Heart left ventricle (tissue), 13 donors: ENCODE measurements around the gene ZC3H7A.

ENCODE experiments used
- POLR2A ChIP-seq, 2 donors: fragments of 450-650 bp; IDR thresholded peaks; one replicate each; pipeline ENCODE4 v1.6.1; 2017; ENCODE audit warnings: antibody characterized with exemption in 2 of 2, mild to moderate bottlenecking in 2 of 2, moderate library complexity in 2 of 2
- TF ChIP-seq, protein P1 (sequence below), 12 donors: fragments of 200-600 bp; sonication (generic) in 4 of 12; IDR thresholded peaks; one replicate each; pipeline versions ENCODE4 v1.5.0 to v1.8.0; 2018 to 2022; ENCODE audit warnings: antibody characterized with exemption in 12 of 12, mild to moderate bottlenecking in 5 of 12
- donor health status: ischemic (EF 13 %, LVEDD 7.1; RV severe dilation, severe dysfunction).
- donor health status: DM: no; HTN: yes; CAD: no.
- donor health status: DM: no; HTN: no; CAD: no.
- donor health status: ischemic (EF 25% LVEDD 6.9; RV normal size, moderate dysfunction).
- donor health status: ischemic (EF 25% LVEDD 5.7; RV mildly dilated, moderate dysfunction).
- donor health status: ischemic (EF 35%, LVEDD 5.7; RV mildly dilated, moderate dysfunction).
- donor health status: nonischemic (EF 11% LVEDD 7.7; RV severe dilation, severe dysfunction).
- donor health status: DM: yes; HTN: yes; CAD: no.
- donor health status: PGD.
- donor health status: ischemic (EF 29% LVEDD 5.4; RV normal size, mild dysfunction).
- donor health status: nonischemic (EF 23%, LVEDD 6.1; RV moderate dilation, normal function).

DNA sequence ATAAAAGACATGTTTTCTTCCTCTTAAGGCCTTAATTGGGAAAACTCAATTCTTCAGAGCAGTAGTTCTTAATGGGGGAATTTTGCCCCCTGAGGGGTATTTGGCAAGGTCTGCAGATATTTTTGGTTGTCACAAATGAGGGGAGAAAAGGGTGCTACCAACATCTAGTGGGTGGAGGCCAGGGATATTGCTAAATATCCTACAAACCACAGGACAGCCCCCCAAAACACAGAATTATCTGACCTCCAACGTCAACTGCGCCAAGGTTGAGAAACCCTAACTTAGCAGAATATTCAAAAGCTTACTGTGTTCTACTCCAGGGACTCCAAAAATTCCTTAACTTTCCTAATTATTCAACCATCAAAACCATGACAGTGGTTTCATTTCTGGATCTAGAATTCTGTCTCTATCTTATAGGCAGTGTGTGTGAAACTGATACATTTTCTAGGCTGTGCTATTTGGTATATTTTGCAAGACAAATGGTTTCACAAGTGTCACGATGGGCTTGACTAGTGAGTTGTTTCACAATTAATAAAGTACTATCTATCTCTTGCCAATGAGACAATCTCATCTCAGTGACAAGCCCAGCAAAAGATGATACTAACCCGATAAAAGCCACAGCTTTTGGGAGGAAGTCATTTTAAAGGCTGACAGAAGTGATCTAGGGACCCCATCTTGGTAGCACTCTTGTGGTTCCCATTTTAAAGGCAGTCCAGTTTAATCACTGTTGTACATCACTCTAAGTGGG, 69.1 kb downstream of the ZC3H7A start:
- TF ChIP-seq, protein P1, sequence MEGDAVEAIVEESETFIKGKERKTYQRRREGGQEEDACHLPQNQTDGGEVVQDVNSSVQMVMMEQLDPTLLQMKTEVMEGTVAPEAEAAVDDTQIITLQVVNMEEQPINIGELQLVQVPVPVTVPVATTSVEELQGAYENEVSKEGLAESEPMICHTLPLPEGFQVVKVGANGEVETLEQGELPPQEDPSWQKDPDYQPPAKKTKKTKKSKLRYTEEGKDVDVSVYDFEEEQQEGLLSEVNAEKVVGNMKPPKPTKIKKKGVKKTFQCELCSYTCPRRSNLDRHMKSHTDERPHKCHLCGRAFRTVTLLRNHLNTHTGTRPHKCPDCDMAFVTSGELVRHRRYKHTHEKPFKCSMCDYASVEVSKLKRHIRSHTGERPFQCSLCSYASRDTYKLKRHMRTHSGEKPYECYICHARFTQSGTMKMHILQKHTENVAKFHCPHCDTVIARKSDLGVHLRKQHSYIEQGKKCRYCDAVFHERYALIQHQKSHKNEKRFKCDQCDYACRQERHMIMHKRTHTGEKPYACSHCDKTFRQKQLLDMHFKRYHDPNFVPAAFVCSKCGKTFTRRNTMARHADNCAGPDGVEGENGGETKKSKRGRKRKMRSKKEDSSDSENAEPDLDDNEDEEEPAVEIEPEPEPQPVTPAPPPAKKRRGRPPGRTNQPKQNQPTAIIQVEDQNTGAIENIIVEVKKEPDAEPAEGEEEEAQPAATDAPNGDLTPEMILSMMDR (IDR thresholded peaks at IDR 0.05): no peak
- no peak for TF ChIP-seq POLR2A (IDR thresholded peaks at IDR 0.05)
